GM19397 (cell line): ENCODE measurements around the gene INSYN2B.
"Not testable (repeated sequence)": the region's sequence is repeated elsewhere in the genome, so short reads cannot be mapped to it uniquely, and the experiment has no call there.

Experiments
- ATAC-seq: cut with Tn5 transposase; IDR thresholded peaks from one replicate; pipeline ENCODE4 v1.9.1; 2021; ENCODE audit warnings: mild to moderate bottlenecking, moderate library complexity; ENCODE audit not compliant: unreplicated experiment

INSYN2B gene

DNA sequence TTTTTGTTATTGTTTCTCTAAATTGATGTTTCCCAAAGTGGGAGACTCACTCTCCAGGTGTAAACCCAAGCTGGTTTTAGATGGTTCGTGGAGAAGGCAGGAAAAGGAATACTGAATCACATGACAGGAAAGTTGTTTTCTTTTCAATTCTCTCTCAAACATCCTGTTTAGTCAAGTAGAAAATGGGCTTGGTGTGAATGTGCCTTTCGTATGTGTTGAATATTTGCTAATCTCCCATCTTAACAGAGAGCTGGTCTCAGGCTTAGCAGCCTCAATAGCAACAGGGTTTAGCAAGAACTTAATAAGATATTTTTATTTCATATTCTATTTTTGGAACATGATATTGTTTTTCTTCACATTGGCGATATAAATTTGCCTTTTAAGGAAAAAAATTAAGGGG, 119.7 kb downstream of the INSYN2B start:
- no peak for ATAC-seq

DNA sequence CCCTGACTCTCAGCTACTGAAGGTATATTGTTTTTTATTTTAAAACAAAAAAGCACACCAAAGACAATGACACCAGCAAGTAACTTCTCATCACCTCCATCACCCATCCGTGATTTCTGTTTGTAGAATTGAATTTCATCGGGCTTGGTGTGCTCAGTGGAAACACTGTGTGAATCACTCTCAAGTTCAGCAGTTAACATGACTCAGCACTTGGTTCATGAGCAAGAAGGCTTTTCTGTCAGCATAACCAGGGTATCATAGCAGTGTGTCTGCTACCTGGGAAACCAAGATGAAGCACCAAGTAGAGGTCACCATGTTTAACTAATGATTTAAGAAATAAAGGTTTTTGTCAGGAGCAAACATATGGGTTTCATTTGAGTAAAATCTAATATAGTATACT, 123.7 kb downstream of the INSYN2B start:
- no peak for ATAC-seq

- no peak for ATAC-seq
Measured at GRCh38 chr5:169851321-169851850, 128.9 kb downstream of the INSYN2B start.

DNA sequence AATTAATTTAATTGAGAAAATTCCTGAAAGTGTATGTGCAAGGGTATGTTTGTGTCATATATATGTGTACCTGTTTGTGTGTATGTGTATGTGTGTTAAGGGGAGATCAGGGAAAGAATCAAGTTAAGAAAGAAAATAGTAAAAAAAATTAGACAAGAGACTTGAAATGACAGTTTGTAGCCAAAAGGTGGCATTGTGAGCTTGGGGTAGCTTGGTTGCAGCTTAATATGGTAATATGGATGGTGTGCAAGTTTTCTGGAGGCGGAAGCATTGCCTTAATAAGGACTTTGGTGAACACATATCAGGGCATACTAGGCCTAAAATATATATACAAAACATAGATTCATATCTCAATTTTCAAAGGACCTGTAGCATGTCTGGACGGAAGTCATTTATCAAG, 129.9 kb downstream of the INSYN2B start:
- no peak for ATAC-seq

DNA sequence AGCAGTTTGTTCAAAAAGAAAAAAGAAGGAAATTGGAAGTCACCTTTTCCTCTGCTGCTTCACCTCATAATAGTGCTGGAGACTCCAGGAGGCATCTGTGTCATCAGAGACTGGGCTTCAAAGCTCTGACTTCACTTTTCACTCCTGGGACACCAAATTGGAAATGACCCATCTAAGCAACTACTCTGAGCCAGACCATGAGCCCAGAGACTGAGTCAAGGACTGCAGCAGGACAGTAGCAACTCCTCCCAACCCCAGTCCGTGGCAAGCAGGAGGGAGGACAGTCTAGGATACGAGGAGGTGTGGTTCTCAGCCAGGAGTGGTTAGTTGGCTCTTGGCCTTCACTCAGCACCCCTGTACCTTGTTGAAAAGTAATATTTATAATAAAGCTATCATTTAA, 131.5 kb downstream of the INSYN2B start:
- no peak for ATAC-seq

- ATAC-seq, result no peak
Measured at GRCh38 chr5:169848271-169848670, 132.0 kb downstream of the INSYN2B start.

GRCh38 chr5:169847519-169847918, 132.8 kb downstream of the INSYN2B start:
- ATAC-seq, result no peak

GRCh38 chr5:169842699-169843098, 137.6 kb downstream of the INSYN2B start:
- no peak for ATAC-seq

DNA sequence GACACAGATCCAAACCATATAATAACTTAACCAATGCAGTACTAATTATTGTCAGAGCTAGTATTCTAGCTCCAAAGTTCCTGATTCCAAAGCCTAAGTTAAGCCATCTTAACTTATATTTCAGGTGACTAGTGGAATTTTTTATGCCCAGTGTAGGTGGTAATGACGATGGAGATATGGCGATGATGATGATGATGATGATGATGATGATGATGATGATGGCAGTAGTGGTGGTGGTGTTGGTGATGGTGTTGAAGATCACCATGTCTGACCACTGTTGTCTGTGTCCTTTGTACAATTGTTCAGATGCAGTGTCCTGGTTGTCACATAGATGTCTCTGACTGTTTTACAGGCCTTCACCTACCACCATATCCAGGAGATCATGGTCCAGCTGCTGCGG, 139.9 kb downstream of the INSYN2B start:
- ATAC-seq, result no peak

- ATAC-seq, result peak; percentile 80
Measured at GRCh38 chr5:169838688-169839087, 141.6 kb downstream of the INSYN2B start.

DNA sequence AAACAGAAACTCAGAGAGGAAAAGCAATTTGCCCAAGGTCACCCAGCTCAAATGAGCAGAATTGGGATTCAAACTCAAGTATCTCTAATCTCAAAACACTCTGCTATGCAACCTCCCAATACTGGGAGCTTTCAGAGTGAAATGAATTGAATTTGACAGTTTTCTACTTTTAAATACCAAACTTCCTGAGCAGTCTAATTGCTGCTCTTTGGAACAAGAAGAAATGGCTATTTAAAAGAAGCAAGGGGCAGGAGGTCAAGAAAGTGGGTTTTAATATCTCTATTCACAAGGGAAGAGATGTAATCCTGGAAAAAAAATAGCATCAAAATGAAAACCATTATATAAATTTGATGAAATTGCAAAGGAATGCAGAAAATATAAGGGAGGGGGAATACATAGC, 142.6 kb downstream of the INSYN2B start:
- no peak for ATAC-seq

DNA sequence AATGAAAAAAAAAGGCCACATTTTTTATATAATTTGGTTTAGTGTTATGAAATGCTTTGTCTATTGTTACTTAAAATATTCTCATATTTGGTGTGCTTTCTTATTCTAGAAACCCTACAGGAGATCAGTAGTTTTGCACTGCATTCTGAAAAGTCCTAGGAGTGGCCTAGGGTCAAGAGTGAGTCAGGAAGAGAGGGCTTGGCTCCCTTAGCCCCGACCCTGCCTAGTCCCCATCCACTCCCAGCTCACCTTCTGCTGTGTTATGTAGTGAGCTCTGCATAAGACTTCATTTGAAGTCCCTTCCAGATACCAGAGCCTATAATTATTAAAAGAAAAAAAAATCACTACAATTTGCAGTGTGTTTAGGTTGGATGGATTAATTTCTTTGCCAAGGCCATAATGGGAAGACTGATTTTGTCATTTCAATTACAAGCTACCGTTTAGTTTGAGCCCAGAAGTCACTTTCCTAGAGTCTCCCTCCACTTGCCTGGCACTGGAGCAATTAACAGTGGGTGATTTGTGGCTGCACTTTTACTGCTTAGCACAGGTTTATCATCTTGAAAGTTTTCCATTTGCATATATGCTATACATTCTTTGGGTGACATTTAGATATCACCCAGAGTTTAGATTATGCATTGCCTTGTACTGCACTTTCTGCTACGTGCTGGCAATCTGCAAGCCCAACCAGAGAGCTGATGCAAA, 143.3 kb downstream of the INSYN2B start:
- no peak for ATAC-seq

- ATAC-seq, result not testable (repeated sequence)
Measured at GRCh38 chr5:169834540-169834939, 145.8 kb downstream of the INSYN2B start.

DNA sequence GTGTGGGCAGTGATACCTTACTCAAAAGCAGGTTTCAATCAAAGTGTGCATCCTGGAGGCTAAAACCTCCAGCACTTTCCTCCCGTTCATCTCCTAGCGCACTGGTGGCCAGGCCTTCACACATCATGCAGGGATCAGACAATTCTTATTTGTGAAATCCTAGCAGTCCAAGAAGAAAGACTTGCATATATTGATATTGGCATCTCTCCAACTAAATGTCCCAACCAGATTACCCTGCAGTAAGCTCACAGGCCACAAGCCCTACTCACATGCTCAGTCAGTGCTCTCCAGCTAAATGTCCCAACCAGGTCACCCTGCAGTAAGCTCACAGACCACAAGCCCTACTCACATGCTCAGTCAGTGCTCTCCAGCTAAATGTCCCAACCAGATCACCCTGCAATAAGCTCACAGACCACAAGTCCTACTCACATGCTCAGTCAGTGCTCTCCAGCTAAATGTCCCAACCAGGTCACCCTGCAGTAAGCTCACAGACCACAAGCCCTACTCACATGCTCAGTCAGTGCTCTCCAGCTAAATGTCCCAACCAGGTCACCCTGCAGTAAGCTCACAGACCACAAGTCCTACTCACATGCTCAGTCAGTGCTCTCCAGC, 146.5 kb downstream of the INSYN2B start:
- not testable (repeated sequence) for ATAC-seq

- no peak for ATAC-seq
Measured at GRCh38 chr5:169832845-169833244, 147.4 kb downstream of the INSYN2B start.

DNA sequence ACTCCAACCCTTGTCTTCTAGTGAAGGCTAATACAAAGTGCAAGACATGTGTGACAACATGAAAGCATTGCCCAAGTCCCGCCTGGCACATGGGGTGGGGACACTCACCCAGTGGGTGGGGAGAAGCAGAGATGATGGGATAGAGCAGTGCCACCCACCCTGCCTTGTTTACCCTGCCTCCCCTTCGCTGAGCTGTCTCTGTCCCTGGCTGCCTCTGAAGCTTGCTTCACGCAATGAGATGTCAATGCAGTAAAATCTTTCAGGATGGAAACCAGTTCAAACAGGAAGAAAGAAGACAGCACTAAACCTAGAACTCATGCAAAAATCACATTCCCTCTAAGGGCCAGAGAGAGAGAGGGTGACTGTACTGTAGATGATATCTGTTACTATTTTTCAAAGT, 148.0 kb downstream of the INSYN2B start:
- ATAC-seq, result no peak

- ATAC-seq, result no peak
Measured at GRCh38 chr5:169831331-169831730, 149.0 kb downstream of the INSYN2B start.

DNA sequence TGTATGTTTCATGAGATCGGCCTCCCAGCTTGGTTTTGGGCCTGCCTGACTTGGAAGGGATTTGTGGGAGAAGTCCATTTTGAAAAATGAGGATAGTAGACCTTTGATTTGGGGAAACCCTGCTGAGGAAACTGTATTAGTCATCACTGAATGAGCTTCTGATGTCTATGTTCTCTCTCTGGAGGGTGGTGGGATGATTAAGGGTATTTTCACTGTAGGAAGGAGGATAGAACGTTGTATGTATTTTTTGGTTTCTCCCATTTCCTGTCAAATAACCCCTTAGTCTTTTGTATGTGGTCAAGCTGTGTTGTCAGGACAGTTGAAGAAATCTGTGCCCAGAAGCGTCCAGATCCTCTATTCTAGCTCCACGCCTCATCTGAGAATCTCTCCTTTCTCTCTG, 151.9 kb downstream of the INSYN2B start:
- peak; percentile 45 for ATAC-seq

- no peak for ATAC-seq
Measured at GRCh38 chr5:169827769-169828168, 152.5 kb downstream of the INSYN2B start.

DNA sequence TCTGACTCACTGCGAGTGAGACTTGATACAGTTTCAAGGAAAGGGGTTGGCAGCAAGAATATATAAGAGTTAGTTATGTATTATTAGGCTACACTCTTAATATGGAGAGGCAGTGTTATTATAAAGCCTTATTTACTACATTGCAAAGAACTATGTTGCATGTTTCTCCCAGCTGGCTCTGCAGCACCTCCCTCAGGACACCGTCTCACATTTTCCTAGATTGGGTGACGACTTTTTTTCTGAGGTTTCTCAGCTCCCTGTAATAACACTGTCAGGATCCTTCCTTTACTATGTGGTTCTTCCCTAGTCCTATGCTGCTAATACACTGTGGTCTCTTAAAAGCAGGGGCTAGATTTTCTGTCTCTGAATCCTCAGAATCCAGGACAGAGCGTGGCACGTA, 153.7 kb downstream of the INSYN2B start:
- no peak for ATAC-seq

GRCh38 chr5:169817031-169817430, 163.3 kb downstream of the INSYN2B start:
- ATAC-seq, result no peak

- ATAC-seq, result no peak
Measured at GRCh38 chr5:169814522-169814921, 165.8 kb downstream of the INSYN2B start.
